Right renal cortex interstitium (tissue), 3 donors: ENCODE measurements around the gene GP2. TPM values are rescaled to one million over a fixed set of nuclear protein-coding genes. Genes with fewer than 3 reads are reported as not detected.

Experiments used
- polyA plus RNA-seq, 3 donors: library from polyadenylated mRNA; unstranded; fragments of 120-200 nt; gene quantifications; one replicate each; pipeline ENCODE4 v1.2.1, GENCODE V29; 2013; ENCODE audit not compliant: insufficient read length in 3 of 3

Gene GP2
- polyA plus RNA-seq, 3 donors = 1.8 to 3.2 (median 2.0) TPM

Other genes starting within 250 kb of the GP2 start
- 100 to 1,000 TPM in 2 of 3 donors, 10 to 100 TPM in 1; 86.2 to 321 (median 256) TPM for gene UMOD, start 25.2 kb upstream of the GP2 start, polyA plus RNA-seq
- under 1 TPM in 1 of 3 donors, not detected in 2; 0.16 TPM for gene PDILT, start 77.2 kb upstream of the GP2 start, polyA plus RNA-seq
- gene ACSM5, start 82.0 kb upstream of the GP2 start, polyA plus RNA-seq = 1 to 10 TPM; 4.9 to 8.6 (median 5.0) TPM
- 10 to 100 TPM; 59.3 to 84.9 (median 73.7) TPM for gene ACSM2A, start 124.0 kb upstream of the GP2 start, polyA plus RNA-seq
- gene ACSM2B, start 248.9 kb upstream of the GP2 start, polyA plus RNA-seq = 10 to 100 TPM; 58.6 to 76.2 (median 58.9) TPM